GM21390 (cell line): ENCODE results near the gene ZNF362.
"Not testable (repeated sequence)": the region's sequence is repeated elsewhere in the genome, so short reads cannot be mapped to it uniquely, and the experiment has no call there.

ENCODE experiments used
- ATAC-seq: cut with Tn5 transposase; IDR thresholded peaks from one replicate; pipeline ENCODE4 v1.9.1; 2021; ENCODE audit not compliant: unreplicated experiment

ZNF362 gene, protein sequence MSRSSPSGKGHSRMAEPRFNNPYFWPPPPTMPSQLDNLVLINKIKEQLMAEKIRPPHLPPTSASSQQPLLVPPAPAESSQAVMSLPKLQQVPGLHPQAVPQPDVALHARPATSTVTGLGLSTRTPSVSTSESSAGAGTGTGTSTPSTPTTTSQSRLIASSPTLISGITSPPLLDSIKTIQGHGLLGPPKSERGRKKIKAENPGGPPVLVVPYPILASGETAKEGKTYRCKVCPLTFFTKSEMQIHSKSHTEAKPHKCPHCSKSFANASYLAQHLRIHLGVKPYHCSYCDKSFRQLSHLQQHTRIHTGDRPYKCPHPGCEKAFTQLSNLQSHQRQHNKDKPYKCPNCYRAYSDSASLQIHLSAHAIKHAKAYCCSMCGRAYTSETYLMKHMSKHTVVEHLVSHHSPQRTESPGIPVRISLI

GRCh38 chr1:33256471-33257206 lies at the start of gene ZNF362:
Gene ZNF362, plus strand, starts transcription at chr1:33256492. Its CDS starts 14,083 bp downstream, at chr1:33270575.
- peak; percentile 74 for ATAC-seq

- no peak for ATAC-seq
Observed at GRCh38 chr1:33211972-33212371, 44.3 kb upstream of the ZNF362 start.

DNA sequence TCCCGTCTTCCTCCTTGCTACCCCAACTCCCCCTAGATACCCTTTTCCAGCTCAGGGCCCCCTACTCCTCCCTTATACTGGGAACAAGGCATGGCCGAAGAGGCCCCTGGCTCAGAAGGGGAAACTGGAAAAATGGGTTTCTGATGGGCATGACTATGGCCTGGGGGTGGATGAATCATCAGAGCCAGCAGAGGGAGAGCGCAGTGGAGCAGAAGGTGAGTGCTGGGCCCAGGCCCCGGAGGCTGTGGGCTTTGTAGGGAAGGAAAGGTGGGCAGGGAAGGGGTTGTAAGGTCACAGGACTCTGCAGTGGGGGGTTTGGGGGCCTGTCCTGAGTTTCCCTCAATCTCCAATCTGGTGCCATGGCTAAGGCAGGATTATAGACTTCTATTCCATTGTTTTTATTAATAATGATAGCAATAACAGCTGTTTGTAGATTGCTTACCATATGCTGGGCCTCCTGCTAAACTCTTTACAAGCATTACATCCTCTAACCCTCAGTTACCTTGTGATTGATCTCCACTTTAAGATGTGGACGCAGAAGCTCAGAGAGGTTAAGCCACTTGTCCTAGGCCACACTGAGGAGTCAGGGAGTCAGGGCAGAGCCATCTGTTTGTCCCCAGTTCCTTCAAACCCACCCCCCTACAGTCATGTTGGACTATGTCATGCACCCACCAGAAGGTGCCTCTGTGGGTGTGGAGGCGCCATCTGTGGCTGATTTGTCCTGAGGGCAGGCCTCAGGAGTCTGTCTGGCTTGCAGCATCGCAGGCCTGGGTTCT lies 36.2 kb upstream of the ZNF362 start:
- no peak for ATAC-seq

DNA sequence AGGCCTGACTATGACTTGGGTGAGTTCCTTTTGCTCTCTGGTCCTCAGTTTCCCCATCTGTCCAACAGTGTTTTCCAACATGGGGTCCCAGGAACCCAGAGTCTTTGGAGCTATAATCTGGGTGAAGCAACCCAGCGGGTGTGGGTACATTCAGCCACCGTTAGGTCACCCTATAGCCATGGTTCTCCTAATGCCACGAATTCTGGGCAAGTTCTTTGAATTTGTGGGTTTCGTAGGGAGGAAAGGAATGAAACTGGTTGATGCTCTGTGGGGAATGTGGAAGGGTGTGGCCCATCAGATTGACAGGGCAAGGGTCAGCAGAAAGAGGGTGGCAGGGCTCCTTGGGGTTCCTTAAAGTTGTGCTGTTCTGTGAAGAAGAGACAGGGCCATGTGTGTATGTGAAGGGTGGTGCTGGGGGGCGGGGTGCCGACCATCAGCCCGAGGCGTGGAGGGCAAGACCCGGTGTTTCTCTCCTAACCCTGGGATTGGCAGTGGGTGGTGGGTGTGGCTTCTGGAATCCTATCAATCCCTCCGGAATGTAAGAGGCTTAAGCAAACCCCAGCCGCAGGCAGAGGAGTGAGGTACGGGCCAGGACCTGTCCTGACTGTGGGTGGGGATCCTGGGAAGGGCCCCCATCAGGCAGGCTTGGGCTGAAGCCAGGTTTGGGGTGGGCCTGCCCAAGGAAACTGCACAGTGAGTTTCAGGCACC lies 35.5 kb upstream of the ZNF362 start:
- ATAC-seq: no peak

- no peak for ATAC-seq
Observed at GRCh38 chr1:33221385-33221758, 34.9 kb upstream of the ZNF362 start.

GRCh38 chr1:33222381-33222780 lies 33.9 kb upstream of the ZNF362 start:
- no peak for ATAC-seq

GRCh38 chr1:33224166-33224707 lies 32.1 kb upstream of the ZNF362 start:
- no peak for ATAC-seq

- ATAC-seq: no peak
Observed at GRCh38 chr1:33225586-33225985, 30.7 kb upstream of the ZNF362 start.

- no peak for ATAC-seq
Observed at GRCh38 chr1:33228935-33229487, 27.3 kb upstream of the ZNF362 start.

DNA sequence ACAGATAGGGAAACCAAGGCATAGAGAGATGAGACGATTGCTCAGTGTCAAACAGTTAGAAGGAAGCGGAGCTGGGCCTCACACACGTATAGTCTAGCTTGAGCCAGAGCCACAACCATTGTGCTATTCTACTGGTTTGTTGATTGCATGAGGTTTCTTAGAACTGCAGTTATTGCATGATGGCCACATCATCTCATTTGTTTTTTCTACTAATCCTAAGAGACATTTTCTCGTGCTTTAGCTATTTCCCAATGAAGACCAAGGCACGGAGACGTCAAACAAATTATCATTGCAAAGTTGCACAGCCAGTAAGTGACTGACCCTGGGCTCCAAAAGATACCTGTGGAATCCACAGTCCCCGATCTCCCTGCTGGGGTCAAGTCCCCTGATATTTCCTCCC lies 25.1 kb upstream of the ZNF362 start:
- no peak for ATAC-seq

GRCh38 chr1:33232716-33233115 lies 23.6 kb upstream of the ZNF362 start:
- ATAC-seq: no peak

GRCh38 chr1:33234131-33234530 lies 22.2 kb upstream of the ZNF362 start:
- ATAC-seq: no peak

- no peak for ATAC-seq
Observed at GRCh38 chr1:33234588-33234990, 21.7 kb upstream of the ZNF362 start.

DNA sequence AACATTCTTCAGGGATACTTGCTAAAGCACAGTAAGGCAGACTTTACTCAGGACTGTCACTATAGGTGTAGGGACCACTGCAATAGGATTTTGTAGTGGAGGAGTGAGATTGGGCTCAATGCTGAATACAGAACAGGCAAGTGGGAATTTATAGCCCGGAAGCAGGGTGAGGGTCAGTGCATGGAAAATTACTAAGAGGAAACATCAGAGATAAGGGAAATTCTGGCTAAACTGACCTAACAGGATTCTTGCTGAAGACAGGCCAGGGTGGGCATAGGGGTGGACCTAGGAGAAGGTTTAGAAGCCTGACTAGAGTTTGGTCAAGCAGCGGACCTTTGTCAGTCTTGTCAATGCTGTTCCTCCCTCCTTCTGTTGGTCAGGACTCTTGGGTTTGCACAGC lies 20.8 kb upstream of the ZNF362 start:
- no peak for ATAC-seq

DNA sequence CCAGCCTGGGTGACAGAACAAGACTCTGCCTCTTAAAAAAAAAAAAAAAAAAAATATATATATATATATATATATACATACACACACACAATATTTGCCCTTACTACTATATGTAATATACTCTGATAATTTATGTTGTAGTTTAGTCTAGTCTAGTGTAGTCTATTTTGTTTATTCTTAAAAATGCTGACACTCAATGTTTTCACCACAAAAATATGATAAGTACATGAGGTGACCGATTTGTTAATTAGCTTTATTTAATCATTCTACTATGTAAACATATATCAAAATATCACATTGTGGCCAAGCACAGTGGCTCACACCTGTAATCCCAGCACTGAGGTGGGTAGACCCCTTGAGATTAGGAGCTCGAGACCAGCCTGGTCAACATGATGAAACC lies 19.8 kb upstream of the ZNF362 start:
- no peak for ATAC-seq

DNA sequence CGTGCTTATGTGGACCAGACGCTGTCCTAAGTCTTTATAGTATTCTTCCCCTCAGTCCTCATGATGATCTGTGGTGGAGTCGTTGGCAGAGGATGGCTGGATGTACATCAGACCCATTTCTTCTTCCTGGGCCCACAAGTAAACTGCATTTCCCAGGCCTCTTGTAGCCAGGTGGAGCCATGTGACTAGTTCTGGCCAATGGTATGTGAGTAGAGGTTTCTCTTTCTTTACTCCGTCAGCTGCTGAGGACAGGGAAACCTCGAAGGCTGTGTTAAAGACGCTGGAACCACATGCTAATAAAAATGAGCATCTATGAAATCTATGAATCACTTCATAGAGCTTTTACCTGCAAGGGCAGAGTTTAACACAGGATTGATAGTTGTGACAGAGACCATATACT lies 18.7 kb upstream of the ZNF362 start:
- ATAC-seq: no peak

GRCh38 chr1:33238194-33238724 lies 18.0 kb upstream of the ZNF362 start:
- not testable (repeated sequence) for ATAC-seq

DNA sequence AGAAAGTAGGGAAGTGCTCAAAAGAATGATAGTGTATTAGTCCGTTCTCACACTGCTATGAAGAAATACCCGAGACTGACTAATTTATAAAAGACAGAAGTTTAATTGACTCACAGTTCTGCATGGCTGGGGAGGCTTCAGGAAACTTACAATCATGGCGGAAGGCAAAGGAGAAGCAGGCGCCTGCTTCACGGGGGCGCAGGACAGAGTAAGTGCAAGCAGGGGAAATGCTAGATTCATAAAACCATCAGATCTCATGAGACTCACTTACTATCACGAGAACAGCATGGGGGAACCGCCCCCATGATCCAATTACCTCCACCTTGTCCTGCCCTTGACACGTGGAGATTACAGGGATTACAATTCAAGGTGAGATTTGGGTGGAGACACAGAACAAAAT lies 16.9 kb upstream of the ZNF362 start:
- not testable (repeated sequence) for ATAC-seq

DNA sequence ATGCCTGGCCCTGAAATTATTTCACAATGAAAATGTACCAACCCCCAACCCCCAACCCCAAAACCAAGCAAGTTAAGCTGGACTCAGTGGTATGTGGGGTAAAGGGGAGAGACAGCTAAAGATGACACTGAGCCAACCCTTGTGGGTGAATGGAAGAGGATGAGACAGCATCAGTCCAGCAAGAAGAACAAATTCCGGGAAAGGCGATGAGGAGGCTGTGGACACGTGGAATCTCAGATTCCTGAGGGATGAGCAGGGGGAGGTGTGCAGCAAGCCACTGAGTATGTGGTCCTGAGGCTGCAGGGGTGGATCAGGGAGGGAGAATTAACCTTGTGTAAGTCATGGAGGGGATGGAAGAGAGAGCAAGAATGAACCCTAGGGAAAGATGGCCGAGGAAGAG lies 14.4 kb upstream of the ZNF362 start:
- no peak for ATAC-seq

GRCh38 chr1:33242652-33243051 lies 13.6 kb upstream of the ZNF362 start:
- no peak for ATAC-seq
